NCI-H128 (cell line): Measurements from ENCODE around the gene HEPACAM.

Source experiments
- DNase-seq: peaks from one replicate; lab custom pipeline; 2025; ENCODE audit not compliant: unreplicated experiment; lab: John Stamatoyannopoulos, UW

HEPACAM gene

GRCh38 chr11:124870430-124870829 is 65.4 kb downstream of the HEPACAM start:
- DNase-seq, result no peak

- no peak for DNase-seq
Measured at GRCh38 chr11:124869856-124870387, 65.9 kb downstream of the HEPACAM start.

- no peak for DNase-seq
Measured at GRCh38 chr11:124869331-124869730, 66.5 kb downstream of the HEPACAM start.
